RPMI7951 (cell line): Measurements from ENCODE around the gene DNAJC18. TPM values are rescaled to one million over a fixed set of nuclear protein-coding genes. Genes with fewer than 3 reads are reported as not detected.
"Not testable (repeated sequence)": the region's sequence is repeated elsewhere in the genome, so short reads cannot be mapped to it uniquely, and the experiment has no call there.

ENCODE experiments used
- DNase-seq: peaks from one replicate; pipeline ENCODE4 v3.0.0-alpha.2; 2012; ENCODE audit warnings: low read depth
- total RNA-seq: library from RNA; depleted of rRNA; stranded (reverse); fragments of >200 nt; shearing (Covaris generic); gene quantifications from 2 replicates; pipeline ENCODE4 v1.2.3, GENCODE V29; 2014

Gene DNAJC18
- total RNA-seq, 1 experiment from 2014 or later = 10.3 TPM

DNA sequence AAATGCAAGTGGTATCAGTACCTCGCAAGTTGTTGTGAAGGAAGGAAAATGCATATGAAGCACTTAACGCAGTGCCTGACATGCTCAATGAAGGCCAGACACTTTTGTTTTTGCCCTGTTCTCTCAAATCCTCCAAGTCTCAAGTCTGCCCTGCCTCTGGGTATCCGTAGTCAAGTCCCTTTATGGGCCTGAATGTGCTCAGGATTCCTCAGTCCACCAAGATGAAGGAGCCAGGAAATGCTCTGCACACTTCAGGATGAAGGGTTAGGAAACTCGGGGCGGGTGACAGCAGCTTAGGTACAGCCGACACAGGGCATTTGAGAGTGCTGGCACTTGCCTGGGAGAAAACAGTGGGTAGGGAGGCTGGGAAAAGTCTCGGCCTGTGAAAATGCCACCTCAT, 21.9 kb upstream of the DNAJC18 start:
- DNase-seq = no peak

DNA sequence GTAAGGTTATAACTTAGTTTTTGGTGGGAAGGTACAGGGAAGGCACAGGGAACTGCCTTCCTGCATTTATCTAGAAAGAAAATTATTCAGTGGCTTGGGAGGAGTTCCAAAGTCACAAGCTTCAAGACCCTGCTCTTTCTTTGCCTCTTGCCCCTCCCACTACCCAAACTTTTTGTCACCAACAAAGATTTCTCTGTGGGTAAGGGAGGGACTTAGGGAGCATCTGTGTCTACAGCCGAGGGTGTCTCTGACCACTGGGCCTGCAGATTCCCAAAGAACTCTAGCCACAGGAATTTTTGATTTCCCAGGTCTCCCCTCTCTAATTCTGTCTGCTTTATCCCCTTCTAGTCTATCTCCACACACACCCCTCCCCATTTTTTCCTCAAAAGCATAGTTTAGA, 21.1 kb upstream of the DNAJC18 start:
- DNase-seq = peak; percentile 15

DNA sequence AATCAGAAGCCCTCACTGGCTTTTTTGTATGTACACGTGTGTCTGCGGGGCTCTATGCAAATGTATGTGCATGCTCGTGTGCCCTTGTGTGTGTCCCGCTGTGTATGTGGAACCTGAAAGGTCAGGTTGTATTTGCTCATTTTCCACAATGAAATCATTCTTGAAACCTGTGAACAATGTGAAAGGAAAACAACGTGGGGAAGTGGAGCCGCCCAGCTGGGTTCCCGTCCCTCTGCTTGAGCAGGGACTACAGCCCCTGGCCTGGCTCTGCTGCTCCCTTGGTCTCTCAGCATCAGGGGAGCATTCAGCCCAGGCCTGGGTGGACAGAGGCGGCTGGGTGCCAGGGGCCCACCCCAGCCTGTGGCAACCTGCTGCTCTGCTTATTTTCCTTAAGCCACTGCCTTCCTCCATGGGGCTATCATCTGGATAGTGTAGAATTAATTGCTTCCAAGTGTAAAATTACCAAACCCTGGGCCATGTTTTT, 20.2 kb upstream of the DNAJC18 start:
- DNase-seq = no peak

DNA sequence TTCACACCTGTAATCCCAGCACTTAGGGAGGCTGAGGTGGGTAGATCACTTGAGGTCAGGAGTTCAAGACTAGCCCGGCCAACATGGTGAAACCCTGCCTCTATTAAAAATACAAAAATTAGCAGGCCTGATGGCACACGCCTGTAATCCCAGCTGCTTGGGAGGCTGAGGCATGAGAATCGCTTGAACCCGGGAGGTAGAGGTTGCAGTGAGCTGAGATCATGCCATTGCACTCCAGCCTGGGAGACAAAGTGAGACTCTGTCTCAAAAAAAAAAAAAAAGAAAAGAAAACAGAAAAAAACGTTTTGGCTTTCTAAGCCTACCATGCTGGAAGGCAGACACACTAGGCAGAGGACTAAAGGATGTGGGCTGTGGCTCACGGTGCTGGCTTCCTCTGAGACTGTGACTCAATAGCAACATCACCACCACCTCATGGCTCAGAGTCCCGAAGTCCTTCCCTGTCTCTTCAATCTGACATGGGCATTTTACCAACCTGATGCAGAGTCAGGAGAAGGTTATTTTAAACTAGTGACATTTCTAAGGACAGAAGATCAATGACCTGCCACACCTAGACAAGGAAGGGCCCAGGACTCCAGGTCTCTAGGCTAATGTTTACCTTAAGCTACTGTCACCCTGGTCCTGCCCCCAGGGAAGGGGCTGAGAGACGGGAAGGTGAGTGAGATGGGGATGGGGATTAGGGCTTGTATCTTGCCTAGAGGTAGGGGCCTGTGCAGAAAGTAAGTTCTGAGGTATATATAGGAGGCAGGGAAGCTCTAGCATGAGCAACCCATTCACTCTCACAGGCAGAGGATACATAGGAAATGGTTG, 19.5 kb upstream of the DNAJC18 start:
- peak; percentile 72 for DNase-seq

- no peak for DNase-seq
These were observed 18.5 kb upstream of the DNAJC18 start for GRCh38 chr5:139457653-139458306.

- no peak for DNase-seq
These were observed 17.9 kb upstream of the DNAJC18 start for GRCh38 chr5:139457241-139457640.

GRCh38 chr5:139456776-139457175, 17.5 kb upstream of the DNAJC18 start:
- DNase-seq = no peak

GRCh38 chr5:139454568-139455290, 15.4 kb upstream of the DNAJC18 start:
- DNase-seq = no peak

- DNase-seq = no peak
These were observed 14.6 kb upstream of the DNAJC18 start for GRCh38 chr5:139453683-139454567.

DNA sequence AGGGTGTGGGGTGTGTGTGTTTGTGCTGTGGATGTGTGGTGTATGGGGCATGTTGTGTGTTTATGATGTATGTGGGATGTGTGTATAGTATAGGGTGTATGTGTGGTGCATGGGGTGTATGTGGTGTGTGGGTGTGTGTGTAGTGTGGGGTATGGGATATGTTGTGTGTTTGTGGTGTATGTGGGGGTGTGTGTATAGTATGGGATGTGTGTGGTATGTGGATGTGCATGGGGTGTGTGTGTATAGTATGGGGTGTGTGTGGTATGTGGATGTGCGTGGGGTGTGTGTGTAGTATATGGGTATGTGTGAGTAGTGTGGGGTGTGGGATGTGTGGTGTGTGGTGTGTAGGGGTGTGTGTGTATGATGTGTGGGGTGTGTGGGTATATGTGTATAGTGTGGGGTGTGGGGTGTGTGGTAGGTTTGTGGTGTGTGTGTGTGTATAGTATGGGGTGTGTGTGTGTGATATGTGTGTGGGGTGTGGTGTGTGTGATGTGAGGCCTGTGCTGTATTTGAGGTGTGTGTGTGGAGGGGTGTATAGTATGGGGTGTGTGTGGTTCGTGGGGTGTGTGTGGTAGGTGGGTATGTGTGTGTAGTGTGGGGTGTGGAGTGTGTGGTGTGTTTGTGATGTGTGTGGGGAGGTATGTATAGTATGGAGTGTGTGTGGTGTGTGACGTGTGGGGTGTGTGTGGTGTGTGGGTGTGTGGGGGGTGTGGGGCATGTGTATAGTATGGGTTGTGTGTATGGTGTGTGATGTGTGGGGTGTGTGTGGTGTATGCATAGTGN, 12.7 kb upstream of the DNAJC18 start:
- no peak for DNase-seq

- DNase-seq = no peak
These were observed 11.9 kb upstream of the DNAJC18 start for GRCh38 chr5:139451176-139451575.

GRCh38 chr5:139446956-139447779, 7.8 kb upstream of the DNAJC18 start:
- DNase-seq = no peak

DNA sequence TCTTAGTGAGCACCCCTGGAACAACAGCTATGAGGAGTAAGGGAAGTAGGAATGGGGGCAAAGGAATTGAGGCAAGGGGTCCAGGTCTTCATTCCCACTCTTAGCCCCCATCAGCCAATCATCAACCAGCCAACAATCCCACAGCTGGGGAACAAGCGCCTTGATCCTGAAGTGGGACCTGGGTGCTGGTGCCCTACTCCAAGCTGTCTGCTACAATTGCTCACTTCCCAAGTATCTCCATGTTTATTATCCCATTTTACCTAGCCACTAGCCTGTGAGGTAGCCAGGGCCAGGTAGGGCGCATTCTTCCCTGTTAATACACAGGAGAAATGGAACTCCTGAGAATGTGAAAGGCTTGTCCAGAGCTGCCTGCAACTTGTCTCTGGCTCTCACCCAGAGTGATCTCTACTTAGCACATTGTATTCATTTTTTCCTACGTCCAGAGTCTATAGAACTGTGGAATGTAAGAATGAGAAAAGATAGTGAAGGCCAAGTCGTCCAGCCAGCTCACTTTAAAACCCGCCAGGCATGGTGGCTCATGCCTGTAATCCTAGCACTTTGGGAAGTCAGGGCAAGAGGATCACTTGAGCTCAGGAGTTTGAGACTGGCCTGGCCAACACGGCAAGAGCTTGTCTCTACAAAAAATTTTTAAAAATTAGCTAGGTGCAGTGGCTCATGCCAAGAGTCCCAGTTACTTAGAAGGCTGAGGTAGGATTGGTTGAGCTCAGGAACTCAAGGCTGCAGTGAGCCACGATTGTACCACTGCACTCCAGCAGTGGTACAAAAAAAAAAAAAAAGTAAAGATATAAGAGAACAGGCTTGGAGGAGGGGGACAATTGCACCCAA, 6.2 kb upstream of the DNAJC18 start:
- DNase-seq = no peak

GRCh38 chr5:139443831-139444453, 4.6 kb upstream of the DNAJC18 start:
- peak; percentile 71 for DNase-seq

DNA sequence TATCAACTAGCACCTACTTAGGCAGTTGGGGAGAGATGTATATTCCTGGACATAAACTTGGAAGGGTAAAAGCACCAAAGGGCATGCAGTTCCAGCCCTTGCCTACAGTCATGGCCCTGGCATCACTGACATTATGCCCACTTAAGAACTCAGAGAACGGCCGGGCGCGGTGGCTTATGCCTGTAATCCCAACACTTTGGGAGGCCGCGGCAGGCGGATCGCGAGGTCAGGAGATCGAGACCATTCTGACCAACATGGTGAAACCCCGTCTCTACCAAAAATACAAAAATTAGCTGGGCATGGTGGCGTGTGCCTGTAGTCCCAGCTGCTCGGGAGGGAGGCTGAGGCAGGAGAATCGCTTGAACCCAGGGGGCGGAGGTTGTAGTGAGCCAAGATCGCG, 1.1 kb upstream of the DNAJC18 start:
- not testable (repeated sequence) for DNase-seq

DNA sequence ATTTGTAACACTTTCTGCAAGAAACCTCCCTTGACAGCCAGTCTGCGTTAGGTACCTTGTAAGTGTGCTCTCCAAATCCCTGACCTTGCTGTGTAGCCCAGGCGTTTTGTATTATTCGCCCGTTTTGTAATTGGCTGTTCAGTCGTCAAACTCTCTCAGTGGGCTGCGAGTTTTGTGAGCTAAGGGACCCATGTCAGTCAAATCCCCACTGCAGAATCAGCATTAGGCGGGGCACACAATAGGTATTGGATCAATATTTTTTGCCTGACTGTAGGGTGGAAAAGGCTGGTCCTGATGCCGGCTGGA, 665 bp downstream of the DNAJC18 start:
- DNase-seq = no peak

GRCh38 chr5:139435676-139436075, 3.6 kb downstream of the DNAJC18 start:
- no peak for DNase-seq

GRCh38 chr5:139431706-139432105, 7.6 kb downstream of the DNAJC18 start:
- DNase-seq = no peak

DNA sequence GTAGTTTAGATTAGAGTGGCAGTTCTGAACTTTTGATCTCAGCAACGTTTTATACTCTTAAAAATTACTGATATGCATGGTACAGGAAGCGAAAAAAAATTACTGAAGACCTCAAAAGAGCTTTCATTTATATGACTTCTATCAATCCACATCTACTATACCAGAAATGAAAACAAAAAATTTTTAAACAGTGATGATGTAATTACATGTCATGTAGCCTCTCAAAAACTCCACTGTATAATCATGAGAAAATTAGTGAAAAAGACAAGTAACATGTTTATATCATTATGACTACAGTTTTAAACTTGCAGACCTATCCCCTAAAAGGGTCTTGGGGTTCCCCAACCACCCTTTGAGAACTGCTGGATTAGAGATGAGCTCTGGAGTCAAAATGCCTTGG, 9.3 kb downstream of the DNAJC18 start:
- no peak for DNase-seq
